DMS153 treated with DMSO at 0.1 percent for 48 hours (cell line): ENCODE results near the gene TBXAS1.
A peak's percentile ranks its signal among the peaks of the same experiment; 100 is the strongest.

Experiments
- DNase-seq: peaks from one replicate; lab custom pipeline; 2025; ENCODE audit not compliant: unreplicated experiment; lab: John Stamatoyannopoulos, UW

TBXAS1 gene

DNA sequence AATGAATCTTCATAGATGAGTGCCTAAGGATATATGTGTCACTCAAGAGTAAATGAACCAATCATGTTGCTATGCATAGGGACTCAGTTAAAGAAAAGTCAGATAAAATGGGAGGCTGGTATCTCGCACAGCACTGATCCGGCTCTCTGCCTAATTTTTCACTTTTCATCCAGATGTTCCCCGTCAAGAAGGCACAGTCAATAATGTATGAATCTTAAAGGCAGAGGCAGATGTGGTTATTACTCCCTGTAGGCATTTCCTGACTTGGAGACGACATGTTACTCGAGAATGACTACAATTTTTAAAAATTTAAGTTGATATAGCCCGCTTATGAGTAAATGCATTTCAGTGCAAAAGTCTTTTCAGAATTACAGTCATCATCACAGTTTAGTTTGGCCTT is 113.6 kb downstream of the TBXAS1 start:
- DNase-seq = no peak

DNA sequence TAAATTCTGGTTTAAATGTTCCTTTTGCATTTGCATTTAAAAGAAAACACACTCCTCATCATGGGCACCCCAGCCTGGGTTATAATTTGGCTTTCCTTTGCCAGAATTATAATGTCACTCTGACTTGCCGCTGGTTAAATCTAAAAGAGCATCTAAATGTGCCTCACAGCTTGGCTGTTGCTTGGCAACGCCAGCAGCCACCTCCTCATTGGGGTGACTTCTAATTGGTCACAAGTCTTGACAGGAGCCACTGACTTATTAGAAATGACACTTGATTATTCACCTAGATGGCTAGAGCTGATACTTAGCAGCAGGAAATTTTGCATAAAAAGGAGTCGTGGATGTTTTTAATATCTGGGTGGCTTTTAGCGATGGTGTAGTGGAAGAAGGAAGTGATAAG is 114.3 kb downstream of the TBXAS1 start:
- DNase-seq = no peak

DNA sequence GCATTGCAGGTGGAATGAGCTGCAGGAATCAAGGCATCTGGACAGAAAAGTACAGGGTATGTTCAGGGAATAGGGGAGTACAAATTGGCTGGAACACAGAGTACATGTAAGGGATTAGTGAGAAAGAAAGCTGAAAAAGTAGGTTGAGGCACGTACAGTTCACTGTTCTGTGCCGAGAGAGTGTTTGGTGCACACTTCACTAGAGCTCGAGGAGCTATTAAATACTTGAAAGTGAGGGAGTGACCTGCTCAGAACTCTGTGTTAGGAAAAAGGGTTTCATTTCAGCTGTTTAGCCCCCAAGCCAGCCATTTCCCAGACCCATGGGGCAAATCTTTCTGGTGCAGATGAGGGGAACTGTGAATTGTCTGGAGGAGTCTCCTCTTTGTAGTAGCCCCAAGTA is 115.2 kb downstream of the TBXAS1 start:
- no peak for DNase-seq

DNA sequence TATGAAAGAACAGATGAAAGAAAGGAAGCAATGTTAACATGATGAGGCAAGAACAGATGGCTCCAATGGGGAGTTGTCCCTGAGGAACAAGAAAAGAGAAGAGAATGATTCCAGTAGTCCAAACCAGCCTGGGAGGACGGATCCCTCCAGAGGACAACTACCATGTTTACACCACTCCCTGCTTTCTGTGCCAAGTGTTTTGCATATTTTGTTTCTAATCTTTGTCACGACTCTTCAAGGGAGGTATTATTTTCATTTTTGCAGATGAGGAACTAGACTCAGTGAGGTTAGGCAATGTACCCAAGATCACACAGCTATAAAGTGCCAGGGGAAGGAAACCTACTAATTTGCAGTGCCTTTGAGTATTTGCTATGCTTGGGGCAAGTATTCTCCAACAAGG is 117.5 kb downstream of the TBXAS1 start:
- no peak for DNase-seq

DNA sequence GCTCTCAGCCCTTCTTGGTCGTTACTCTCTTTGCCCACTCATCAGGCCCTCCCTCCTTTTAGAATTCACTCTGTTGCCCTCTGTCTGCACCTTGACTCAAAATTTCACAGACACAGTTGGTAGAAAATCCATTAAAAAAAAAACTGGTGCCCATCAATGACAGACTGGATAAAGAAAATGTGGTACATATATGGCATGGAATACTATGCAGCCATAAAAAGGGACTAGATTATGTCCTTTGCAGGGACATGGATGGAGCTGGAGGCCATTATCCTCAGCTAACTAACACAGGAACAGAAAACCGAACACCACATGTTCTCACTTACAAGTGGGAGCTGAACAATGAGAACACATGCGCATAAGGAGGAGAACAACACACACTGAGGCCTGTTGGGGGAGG is 118.0 kb downstream of the TBXAS1 start:
- no peak for DNase-seq

DNA sequence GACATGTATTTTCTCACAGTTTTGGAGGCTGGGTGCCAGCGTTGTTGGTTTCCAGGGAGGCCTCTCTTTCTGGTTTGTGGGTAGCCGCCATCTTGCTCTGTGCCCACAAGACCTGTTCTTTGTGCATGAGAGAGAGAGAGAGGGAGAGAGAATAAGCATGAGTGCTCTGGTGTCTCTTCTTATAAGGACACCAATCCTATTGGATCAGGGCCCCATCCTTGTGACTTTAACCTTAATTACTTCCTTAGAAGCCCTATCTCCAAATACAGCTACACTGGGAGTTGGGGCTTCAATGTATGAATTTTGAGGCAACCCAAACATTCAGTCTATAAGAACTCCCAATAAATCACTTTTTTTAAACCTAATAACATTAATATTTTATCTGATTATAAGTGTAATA is 119.1 kb downstream of the TBXAS1 start:
- DNase-seq = no peak

DNA sequence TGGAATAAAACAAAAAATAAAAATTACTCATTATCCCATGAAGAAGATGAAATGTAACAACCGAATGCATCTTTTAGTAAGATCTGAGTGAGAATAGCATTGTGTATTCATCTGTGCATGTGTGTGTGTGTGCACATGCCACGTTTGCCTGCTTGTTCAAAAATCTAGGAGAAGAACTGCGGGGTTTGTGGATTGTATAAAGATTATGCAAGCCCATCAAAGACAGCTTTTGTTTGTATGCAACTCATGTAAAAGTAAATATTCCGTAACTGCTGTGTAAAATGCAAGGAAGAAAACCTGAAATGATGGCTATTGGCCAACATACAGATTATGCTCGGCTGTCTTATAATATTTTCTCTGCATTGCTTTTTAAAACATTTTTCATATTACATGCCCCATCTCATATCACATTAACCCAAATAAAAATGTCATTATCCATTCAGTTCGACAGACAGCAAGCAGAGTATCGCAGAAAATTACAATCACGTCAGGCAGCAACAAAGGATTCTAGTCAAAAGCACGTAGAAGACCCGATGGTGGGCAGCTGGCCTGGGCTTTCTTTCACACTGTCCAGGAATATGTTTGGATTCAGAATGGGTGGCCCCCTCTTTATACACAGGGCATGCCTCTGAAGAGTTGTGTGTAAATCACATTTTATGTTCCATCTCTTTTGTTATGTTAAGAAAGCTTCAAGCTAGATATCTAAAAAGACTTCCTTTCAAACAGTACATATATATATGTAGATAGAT is 119.7 kb downstream of the TBXAS1 start:
- no peak for DNase-seq

DNA sequence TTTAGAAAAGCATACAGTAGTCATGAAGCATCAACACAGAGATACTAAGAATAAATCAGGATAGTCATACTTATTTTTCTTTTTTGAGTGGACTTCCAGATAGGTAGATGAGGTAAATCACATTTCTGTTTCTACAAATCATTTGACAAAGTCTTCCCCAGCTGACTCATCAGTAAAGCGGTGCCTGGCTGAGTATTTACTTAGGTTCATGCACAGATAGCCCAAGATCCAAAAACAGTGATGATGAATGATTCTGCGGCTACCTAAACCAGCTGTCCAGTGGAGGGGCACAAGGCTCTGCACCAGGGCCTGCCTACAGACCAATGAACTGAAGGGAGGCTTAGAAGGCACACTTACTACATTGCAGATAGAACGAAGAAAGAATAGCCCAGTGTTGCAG is 120.6 kb downstream of the TBXAS1 start:
- no peak for DNase-seq

DNA sequence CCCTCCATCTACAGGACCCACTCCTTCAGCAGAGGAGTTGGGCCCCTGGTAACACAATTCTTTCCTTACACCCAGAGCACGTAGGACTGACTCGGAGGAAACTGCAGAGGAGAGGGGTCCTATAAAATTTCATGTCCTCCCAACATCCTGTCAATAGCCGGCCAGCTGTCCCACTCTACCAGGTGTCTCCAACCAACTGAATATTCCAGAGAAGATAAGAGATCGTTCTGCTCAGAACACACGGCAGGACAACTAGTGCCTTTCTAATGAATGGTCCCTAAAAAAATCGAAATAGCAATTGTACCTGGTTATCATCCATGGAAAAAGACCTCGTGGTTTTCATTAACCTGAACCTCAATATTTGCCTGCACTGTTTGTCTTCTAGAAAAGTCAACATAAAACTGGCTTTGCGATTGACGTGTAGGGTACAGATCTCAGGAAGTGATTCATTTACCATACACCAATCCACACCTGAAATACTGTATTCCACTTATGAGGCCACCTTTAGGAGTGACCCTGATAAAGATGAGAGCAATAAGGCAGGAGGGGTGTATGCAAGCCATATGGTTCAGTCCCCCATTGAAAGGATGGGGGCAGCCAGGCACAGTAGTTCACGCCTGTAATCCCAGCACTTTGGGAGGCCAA is 121.9 kb downstream of the TBXAS1 start:
- peak; percentile 24 for DNase-seq

DNA sequence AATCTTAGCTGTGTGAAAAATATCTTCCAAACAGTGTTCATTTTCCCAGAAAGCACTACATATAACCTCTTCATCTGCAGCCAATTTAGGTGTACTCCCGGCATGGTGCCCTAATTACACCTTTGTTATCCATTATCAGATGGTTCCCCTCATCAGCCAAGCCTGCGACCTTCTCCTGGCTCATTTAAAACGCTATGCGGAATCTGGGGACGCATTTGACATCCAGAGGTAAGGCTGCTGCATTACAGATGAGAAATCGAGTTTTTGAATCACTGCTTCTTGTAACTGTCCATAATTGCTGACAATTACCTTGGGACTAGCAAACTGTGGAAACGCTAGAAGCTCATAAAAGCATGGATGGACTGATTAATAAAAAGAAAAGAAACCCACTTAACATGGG is 124.2 kb downstream of the TBXAS1 start:
- DNase-seq = no peak

DNA sequence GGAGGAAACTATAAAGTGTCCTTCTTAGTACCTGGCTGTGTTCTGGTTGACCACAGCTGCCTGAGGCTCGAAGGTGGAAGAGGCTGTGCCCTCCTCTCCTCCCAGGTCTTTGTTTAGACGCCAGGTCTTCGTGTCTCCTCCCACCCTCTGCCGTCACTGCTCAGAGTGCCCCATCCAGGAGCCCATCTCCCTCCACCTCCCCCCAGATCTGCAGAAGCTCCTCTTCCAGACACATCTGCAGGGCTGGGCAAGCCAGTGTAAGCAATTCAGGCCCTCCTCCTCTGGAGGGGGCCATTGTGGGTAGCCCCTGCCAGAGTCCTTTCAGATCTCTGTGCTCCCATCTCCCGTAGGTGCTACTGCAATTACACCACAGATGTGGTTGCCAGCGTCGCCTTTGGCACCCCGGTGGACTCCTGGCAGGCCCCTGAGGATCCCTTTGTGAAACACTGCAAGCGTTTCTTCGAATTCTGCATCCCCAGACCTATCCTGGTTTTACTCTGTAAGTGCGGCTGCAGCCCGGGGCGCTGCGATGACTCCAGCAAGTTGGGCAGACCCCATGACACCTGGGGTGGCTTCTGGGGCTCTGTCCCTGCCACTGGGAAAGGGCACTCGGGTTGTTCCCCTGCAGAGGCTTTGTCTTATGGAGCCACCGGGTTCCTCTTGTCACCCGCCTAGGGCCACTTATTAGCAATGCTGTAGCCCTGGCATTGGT is 126.2 kb downstream of the TBXAS1 start:
- no peak for DNase-seq

DNA sequence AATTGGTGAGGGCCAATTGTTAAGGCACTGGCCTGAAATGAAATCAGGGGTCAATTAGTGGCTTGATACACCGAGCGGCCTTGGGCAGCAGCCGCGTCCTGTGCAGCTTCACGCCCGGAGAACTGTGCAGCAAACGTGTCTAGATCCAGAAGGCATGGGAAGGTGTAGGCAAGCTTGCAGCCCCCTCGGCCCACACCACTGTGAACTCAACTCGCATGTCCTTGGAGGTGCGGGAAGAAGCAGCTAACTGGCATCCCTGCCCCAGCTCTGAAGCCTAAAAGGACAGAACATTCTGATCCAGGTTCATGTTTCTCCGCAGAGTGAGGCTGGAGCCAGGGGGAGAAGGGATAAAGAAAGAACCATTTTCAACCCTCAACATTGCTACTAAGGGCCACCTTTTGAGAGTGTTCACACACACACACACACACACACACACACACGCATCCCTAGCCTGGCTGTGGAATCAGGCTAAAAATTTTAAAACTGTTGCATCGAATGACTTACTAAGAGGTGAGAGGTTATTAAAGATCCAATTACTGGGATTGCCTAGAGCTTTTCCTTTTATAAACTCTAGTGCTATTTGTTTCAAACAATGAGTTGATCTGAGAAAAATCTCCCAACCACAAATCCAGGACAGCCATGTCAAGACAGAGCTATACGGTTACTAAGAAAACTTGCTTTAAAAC is 129.7 kb downstream of the TBXAS1 start:
- no peak for DNase-seq

DNA sequence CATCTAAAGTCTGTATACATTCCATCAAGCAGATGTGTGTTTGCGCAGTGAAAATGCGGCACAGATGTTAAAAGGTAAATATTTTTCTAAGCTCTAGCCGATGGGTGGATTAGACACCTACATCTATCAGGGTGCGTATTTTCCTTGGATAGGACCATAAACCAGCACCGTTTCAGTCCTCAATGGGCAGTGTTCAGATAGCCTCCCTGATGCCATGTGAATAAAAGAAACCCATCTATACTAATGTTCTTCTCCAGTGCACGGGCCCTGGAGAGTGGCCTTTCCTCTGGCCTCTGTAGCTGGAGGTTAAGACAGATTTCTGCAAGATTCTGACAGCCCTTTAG is 130.2 kb downstream of the TBXAS1 start:
- DNase-seq = no peak

DNA sequence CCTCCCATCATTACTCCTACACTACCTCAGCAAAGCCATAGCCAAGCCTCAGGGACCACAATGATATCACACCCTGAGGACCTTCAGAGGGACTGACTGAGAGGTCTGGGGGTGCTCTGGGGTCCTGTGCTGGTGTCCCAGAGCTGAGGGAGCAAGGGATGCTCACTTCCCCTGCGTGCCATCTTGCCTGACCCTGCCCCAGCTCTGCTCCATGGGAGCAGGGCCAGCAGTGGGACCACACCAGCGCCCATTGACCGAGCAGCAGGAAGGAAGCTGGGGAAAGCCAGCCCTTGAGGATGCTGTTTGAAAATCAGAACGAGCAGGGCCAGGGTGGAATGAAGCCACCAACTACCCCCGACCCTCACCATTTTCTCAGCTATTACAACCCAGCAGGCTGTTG is 130.7 kb downstream of the TBXAS1 start:
- no peak for DNase-seq

DNA sequence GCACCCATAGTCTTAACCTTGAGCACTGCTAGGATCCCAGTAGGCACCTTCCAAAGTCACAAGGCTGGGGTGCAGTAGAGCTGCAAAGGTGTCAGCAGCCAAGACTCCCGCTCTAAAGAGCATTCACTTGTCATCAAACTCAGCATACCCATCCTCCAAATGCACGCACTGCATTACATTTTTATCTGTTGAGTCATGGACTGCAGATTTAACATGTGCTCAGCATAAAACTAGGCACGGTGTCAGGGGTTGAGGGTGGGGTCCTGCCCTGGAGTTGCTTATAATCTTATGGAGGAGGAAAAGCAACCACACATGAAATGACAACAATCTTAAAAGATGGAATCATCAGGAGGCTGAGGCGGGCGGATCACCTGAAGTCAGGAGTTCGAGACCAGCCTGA is 131.1 kb downstream of the TBXAS1 start:
- DNase-seq = no peak

DNA sequence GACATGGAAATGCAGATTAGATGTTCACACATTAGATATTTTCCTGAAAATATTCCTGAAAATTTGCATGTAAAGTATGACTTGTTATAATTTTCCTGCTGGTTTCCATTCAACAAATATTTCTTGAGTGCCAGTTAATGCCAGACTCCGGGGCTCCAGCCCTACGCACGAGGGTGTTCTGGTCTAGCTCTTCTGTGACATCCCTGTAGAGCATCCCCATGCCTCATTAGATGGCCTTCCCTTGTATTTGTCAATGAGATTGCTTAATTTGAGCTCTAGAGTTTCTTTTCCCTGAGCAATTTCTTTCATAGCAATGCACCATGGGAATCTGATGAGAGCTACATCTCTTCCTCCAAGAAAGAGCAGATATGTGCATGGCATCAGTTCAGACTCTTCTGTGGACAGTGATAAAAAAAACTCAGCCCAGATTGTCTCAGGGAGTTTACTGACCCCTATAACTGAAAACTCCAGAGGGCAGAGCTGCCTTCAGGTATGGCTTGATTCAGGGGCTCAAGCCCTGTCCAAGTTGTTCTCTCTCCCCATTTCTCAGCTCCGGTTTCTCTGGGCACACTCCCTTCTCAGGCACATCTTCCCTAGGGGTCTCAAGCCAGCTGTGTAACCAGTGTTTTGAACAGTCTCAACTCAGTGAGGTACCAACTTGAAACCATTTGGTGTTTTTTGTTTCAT is 137.0 kb downstream of the TBXAS1 start:
- no peak for DNase-seq

DNA sequence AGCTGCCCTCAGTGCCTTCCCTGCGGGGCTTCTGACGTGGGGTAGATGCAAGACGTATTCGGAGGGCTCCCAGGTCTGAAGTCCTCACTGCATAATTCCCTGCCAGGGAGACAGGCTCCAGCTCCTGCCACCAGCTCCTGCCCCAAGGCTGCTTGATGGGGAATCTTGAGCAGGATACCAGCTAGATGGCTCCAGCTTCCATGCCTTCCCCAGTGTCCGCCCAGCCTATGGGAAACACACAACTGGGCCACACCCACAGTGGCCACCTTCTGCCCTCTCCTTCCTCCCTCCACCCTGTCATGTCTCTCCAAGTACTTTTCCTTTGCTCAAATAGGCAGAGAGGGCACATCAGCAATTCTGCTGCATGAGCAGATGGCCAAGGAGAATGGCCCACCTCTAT is 137.9 kb downstream of the TBXAS1 start:
- DNase-seq = no peak

DNA sequence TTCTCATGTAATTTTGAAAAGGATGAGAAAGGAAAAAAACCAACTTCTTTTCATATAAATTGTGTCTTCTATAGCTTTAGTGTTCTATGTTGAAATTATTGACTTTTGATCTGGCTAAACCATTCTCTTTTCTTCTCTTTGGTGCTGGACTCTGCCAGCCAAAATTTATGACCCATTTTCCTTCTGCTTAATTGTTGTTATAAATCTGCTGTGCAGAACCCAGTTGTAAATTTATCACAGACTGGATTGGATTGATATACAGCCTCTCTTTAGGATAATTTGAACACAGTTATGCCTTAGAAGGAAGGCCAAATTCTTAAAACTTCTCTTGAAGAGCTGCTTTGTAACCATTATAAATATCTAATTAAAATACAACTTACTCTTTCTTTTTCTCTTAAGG is 139.9 kb downstream of the TBXAS1 start:
- DNase-seq = no peak

DNA sequence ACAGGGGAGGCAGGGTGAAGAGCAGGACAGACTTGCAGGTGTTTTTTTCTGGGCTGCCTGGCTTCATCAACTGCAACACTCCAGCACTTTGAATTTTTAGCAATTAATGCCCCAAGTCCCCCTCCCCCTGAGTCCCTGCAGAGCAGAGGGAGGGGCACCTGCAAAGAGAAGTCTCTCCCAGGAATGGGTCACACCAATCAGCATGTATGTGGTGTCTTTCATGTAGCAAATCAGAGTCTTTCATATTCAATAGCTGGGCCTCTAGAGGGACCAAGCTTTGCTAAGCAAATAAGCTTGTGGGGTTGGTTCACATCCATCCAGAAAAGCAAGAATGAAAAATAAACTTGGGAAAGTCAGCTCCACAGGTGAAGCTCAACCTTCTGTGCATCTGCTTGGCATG is 143.0 kb downstream of the TBXAS1 start:
- no peak for DNase-seq

DNA sequence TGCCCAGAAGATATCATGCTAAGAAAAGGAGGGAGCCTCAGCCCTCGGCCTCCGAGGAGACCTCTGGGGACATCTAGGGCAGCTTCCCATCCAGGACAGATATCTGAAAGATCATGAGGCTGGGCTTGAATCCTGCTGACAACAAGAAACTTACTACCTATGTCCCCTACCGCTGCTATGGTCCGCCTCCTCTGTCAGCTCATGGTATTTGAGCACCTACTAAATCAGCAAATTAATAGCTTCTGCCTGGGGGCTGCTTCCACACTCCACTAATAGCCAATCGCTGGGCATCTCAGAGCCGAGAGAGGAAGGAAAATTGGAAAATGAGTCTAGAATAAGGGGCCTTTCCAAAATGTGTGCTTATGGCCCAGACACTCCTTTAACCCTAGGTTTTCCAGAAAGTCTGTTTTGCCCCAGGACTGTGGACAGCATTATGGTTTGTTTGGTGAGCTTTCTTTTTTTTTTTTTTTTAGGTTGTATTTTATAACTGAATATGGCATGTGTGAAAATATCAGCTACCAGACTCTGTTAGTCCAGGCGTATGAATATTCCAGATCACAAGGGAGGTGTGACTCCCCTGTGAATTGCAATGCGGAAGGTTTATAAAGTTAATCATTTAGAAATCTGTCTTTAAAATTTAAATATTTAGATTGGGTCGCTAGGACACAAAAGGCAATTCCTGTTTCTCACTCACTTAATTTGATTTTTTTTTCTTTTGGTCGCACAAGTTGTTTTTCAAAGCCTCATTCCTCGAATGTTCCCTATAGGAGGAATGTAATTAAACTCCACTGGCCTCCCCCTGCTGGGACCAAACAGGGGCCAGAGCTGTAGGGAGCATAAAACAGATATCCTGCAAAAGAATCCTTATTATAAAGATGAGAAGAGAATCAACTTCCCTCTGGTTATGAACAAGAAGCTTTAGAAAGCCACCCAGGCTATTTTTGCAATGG is 144.3 kb downstream of the TBXAS1 start:
- no peak for DNase-seq
